Calu3 (cell line): ENCODE results near the gene ZNF536. TPM values are rescaled to one million over a fixed set of nuclear protein-coding genes. Genes with fewer than 3 reads are reported as not detected.

ENCODE experiments used
- BruUV-seq: library from RNA; stranded (reverse); fragments of 400-500 nt; replicated peaks from 2 replicates; lab custom pipeline; 2021; lab: Mats Ljungman, UMichigan
- CTCF ChIA-PET: fragments of 300-600 bp; sonication (Branson Sonifier 250); formaldehyde crosslinking; loops from one replicate; lab custom pipeline; 2022; ENCODE audit warnings: antibody characterized with exemption; lab: Charles Lee
- DNase-seq: peaks from one replicate; pipeline ENCODE4 v3.0.0; 2022
- H3K27ac Mint-ChIP-seq: one replicate; pipeline ENCODE4 v1.8.0; 2022; ENCODE audit warnings: mixed read lengths; ENCODE audit not compliant: unreplicated experiment
- H3K27me3 Mint-ChIP-seq: one replicate; pipeline ENCODE4 v1.8.0; 2022; ENCODE audit warnings: mixed read lengths; ENCODE audit not compliant: unreplicated experiment
- H3K36me3 Mint-ChIP-seq: one replicate; pipeline ENCODE4 v1.8.0; 2022; ENCODE audit warnings: mild to moderate bottlenecking, moderate library complexity, mixed read lengths; ENCODE audit not compliant: insufficient read depth, unreplicated experiment
- H3K4me1 Mint-ChIP-seq: one replicate; pipeline ENCODE4 v1.8.0; 2022; ENCODE audit warnings: mild to moderate bottlenecking, low read depth, mixed read lengths; ENCODE audit not compliant: unreplicated experiment
- H3K4me3 Mint-ChIP-seq: one replicate; pipeline ENCODE4 v1.8.0; 2022; ENCODE audit warnings: mild to moderate bottlenecking, low read depth, moderate library complexity, mixed read lengths; ENCODE audit not compliant: unreplicated experiment
- H3K9me3 Mint-ChIP-seq: one replicate; pipeline ENCODE4 v1.8.0; 2022; ENCODE audit warnings: low read depth, mixed read lengths; ENCODE audit not compliant: unreplicated experiment
- intact Hi-C: fragments of 100-400 bp; cut with micrococcal nuclease; formaldehyde crosslinking; loops from one replicate; pipeline ENCODE4 v1.10.0; 2022; ENCODE audit not compliant: unreplicated experiment
- total RNA-seq: library from RNA; stranded (reverse); gene quantifications from 2 replicates; pipeline ENCODE4 v1.2.3, GENCODE V29; 2022
- TF ChIP-seq, protein P1 (sequence below): fragments of 200-600 bp; IDR thresholded peaks from one replicate; pipeline ENCODE4 v1.8.0; 2022; ENCODE audit warnings: antibody characterized with exemption; ENCODE audit not compliant: unreplicated experiment

The ZNF536 gene
- total RNA-seq, 1 experiment from 2014 or later: not detected

DNA sequence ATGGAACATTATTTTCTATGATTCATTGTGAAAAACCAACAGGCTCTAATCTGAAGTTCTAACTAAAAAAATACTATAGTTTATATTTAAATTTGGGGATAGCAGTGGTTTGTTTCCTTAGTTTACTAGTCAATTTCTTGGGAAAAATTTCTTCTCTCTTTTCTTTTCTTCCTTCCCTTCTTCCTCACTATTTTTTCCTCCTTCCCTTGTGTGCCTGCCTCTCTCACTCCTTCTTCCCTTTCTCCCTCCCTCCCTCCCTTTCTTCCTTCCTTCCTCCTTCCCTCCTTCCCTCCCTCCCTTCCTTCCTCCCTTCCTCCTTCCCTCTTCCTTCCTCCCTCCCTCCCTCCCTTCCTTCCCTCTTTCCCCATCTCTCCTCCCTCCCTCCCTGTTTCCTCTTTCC is 226.5 kb downstream of the ZNF536 start:
- intact Hi-C loops: no loop called here
- no peak for DNase-seq
- Mint-ChIP-seq H3K27me3 (no peaks in the 10 kb centered on the region), H3K4me3 (no peak overlapping the region), H3K4me1 (no peaks in the 10 kb centered on the region), H3K36me3 (no peaks in the 10 kb centered on the region), H3K9me3 (peaks cover 2% of the 10 kb centered on the region), H3K27ac (no peak overlapping the region)
- no TSS peak for BruUV-seq
- TF ChIP-seq, protein P1, sequence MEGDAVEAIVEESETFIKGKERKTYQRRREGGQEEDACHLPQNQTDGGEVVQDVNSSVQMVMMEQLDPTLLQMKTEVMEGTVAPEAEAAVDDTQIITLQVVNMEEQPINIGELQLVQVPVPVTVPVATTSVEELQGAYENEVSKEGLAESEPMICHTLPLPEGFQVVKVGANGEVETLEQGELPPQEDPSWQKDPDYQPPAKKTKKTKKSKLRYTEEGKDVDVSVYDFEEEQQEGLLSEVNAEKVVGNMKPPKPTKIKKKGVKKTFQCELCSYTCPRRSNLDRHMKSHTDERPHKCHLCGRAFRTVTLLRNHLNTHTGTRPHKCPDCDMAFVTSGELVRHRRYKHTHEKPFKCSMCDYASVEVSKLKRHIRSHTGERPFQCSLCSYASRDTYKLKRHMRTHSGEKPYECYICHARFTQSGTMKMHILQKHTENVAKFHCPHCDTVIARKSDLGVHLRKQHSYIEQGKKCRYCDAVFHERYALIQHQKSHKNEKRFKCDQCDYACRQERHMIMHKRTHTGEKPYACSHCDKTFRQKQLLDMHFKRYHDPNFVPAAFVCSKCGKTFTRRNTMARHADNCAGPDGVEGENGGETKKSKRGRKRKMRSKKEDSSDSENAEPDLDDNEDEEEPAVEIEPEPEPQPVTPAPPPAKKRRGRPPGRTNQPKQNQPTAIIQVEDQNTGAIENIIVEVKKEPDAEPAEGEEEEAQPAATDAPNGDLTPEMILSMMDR: no peak
- CTCF ChIA-PET: no interaction called here

GRCh38 chr19:30602661-30603350 is 230.6 kb downstream of the ZNF536 start:
- no peaks in the 10 kb centered on the region for H3K4me1 Mint-ChIP-seq
- no peak overlapping the region for H3K4me3 Mint-ChIP-seq
- no peak for DNase-seq
- CTCF ChIA-PET: no interaction called here
- BruUV-seq: no TSS peak
- intact Hi-C loops: no loop called here
- H3K27me3 Mint-ChIP-seq: no peaks in the 10 kb centered on the region
- TF ChIP-seq, protein P1: no peak
- H3K27ac Mint-ChIP-seq: no peak overlapping the region
- H3K36me3 Mint-ChIP-seq: no peaks in the 10 kb centered on the region
- H3K9me3 Mint-ChIP-seq: no peaks in the 10 kb centered on the region

- no TSS peak for BruUV-seq
- H3K4me3 Mint-ChIP-seq: no peak overlapping the region
- intact Hi-C loops: no loop called here
- CTCF ChIA-PET: no interaction called here
- DNase-seq: no peak
- H3K36me3 Mint-ChIP-seq: no peaks in the 10 kb centered on the region
- TF ChIP-seq, protein P1: no peak
- no peaks in the 10 kb centered on the region for H3K4me1 Mint-ChIP-seq
- no peaks in the 10 kb centered on the region for H3K9me3 Mint-ChIP-seq
- H3K27me3 Mint-ChIP-seq: no peaks in the 10 kb centered on the region
- H3K27ac Mint-ChIP-seq: no peak overlapping the region
Observed at GRCh38 chr19:30604657-30605056, 232.5 kb downstream of the ZNF536 start.

- Mint-ChIP-seq H3K4me3 (no peak overlapping the region), H3K27ac (no peak overlapping the region), H3K27me3 (no peaks in the 10 kb centered on the region), H3K9me3 (peaks cover 3% of the 10 kb centered on the region), H3K4me1 (no peaks in the 10 kb centered on the region), H3K36me3 (no peaks in the 10 kb centered on the region)
- CTCF ChIA-PET: no interaction called here
- no TSS peak for BruUV-seq
- intact Hi-C loops: no loop called here
- TF ChIP-seq, protein P1: no peak
- no peak for DNase-seq
Observed at GRCh38 chr19:30605333-30605732, 233.1 kb downstream of the ZNF536 start.
